Superior temporal gyrus (tissue), 1 donor: ENCODE results near the gene RAB36.
"Not testable (repeated sequence)": the region's sequence is repeated elsewhere in the genome, so short reads cannot be mapped to it uniquely, and the experiment has no call there.

Experiments used
- DNase-seq: peaks from one replicate; pipeline ENCODE4 v3.0.0-alpha.2; 2016; ENCODE audit errors: extremely low spot score

The RAB36 gene

DNA sequence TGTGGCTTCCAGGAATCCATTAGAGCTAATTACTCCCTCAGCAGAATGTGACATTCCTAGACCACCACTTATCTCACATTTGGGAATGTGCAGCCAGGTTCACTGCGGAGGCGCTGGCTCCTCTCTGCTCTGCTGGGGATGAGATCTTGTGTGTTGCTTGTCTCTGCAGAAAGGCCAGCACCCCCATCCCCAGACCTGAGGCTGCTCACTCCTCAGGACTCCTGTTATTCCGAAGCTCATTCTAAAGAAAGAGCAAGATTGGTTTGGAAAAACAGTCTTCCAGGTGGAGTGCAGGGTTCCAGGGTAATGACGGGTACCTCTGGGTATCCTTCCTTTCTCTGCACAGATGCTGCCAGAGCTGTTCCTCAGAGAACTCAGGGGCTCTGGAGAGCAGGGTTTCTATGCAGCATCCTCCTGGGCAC is 24.3 kb upstream of the RAB36 start:
- DNase-seq: no peak

DNA sequence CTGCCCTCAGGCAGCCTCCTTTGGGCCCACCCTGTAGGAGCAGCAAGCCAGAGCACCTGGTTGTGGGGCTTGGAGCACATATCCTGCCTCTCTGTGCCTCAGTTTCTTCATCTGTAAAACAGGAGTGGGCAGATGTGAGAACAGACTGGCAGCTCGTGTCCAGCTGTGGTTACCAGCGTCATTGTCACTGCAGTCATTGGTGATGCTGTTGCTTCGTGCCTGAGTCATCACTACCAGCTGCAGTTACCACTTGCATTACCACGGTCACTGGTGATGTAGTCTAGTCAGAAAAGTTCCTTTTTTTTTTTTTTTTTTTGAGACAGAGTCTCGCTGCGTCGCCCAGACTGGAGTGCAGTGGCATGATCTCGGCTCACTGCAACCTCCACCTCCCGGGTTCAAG is 23.9 kb upstream of the RAB36 start:
- peak; percentile 65 for DNase-seq

- DNase-seq: peak; percentile 62
Measured at GRCh38 chr22:23122216-23122957, 22.9 kb upstream of the RAB36 start.

DNA sequence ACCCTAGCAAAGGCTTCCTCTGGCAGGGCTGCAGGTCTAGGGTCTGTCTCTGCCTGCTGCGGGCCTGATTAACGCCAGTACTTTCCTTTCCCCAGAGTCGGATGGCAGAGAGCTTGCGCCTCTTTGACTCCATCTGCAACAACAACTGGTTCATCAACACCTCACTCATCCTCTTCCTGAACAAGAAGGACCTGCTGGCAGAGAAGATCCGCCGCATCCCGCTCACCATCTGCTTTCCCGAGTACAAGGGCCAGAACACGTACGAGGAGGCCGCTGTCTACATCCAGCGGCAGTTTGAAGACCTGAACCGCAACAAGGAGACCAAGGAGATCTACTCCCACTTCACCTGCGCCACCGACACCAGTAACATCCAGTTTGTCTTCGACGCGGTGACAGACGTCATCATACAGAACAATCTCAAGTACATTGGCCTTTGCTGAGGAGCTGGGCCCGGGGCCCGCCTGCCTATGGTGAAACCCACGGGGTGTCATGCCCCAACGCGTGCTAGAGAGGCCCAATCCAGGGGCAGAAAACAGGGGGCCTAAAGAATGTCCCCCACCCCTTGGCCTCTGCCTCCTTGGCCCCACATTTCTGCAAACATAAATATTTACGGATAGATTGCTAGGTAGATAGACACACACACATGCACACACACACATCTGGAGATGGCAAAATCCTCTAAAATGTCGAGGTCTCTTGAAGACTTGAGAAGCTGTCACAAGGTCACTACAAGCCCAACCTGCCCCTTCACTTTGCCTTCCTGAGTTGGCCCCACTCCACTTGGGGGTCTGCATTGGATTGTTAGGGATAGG is 22.1 kb upstream of the RAB36 start:
- DNase-seq: no peak

GRCh38 chr22:23123804-23124254 is 21.4 kb upstream of the RAB36 start:
- no peak for DNase-seq

DNA sequence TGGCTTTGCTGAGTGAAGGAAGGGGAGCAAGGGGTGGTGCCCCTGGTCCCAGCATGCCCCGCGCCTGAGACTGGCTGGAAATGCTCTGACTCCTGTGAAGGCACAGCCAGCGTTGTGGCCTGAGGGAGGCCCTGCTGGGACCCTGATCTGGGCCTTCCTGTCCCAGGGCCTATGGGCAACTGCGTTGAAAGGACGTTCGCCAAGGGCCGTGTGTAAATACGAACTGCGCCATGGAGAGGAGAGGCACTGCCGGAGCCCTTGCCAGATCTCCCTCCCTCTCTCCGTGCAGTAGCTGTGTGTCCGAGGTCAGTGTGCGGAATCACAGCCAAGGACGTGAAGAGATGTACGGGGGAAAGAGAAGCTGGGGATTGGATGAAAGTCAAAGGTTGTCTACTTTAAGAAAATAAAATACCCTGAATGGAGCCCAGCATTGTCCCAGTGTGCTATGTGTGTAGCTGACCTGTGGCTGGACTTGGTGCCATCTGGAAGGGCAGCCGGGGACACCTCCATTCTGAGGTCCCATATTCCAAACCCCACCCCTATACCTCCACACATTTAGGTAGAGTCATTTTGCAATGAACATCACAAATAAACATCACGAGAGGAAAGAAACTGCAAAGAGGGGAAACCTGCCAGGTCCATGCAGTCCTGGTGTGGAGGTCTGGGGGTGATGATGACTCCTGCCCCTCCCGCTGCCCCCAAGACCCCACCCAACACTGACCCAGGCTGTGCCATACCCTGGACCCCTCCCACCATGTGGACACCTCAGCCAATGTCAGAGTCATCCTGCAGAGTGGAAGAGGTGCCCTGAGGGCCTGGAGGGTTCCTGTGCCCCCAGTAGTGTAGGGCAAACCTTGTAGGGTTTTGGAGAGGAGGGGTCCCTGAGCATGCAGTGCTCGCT is 20.4 kb upstream of the RAB36 start:
- DNase-seq: no peak

- peak; percentile 13 for DNase-seq
Measured at GRCh38 chr22:23125512-23126103, 19.7 kb upstream of the RAB36 start.

GRCh38 chr22:23126165-23127054 is 18.9 kb upstream of the RAB36 start:
- no peak for DNase-seq

DNA sequence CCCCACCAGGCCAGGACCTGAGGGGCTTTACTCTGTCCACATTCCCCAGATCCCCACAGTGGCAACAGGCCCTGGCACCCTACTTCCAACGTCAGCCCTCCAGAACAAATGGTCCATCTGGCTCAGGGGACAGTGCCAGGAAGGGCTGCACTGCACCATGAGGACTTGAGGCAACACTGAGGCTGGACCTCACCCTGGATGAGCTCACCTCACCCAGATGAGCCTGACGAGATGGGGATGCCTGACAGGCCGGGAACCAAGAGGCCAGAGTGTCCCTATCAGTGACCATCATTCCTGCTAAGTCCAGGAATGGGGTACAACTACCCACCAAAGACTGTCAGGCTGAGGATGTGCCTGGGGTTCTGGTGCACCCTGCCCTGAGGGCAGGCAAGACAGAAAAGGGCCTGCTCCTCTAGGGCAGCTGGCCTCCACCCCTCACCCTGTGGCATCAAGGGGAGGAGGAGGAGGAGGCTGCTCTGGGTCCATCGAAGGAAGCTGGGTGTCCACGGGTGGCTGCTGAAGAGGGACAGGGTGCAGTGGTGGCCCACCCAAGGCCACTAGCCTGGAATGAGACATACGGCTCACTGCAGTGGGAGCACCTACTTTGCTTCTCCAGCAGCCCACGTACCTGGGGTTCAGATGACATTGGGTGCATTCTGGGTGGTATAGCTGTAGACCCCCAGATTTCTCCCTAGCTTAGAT is 18.1 kb upstream of the RAB36 start:
- no peak for DNase-seq

- DNase-seq: no peak
Measured at GRCh38 chr22:23127788-23128187, 17.5 kb upstream of the RAB36 start.

DNA sequence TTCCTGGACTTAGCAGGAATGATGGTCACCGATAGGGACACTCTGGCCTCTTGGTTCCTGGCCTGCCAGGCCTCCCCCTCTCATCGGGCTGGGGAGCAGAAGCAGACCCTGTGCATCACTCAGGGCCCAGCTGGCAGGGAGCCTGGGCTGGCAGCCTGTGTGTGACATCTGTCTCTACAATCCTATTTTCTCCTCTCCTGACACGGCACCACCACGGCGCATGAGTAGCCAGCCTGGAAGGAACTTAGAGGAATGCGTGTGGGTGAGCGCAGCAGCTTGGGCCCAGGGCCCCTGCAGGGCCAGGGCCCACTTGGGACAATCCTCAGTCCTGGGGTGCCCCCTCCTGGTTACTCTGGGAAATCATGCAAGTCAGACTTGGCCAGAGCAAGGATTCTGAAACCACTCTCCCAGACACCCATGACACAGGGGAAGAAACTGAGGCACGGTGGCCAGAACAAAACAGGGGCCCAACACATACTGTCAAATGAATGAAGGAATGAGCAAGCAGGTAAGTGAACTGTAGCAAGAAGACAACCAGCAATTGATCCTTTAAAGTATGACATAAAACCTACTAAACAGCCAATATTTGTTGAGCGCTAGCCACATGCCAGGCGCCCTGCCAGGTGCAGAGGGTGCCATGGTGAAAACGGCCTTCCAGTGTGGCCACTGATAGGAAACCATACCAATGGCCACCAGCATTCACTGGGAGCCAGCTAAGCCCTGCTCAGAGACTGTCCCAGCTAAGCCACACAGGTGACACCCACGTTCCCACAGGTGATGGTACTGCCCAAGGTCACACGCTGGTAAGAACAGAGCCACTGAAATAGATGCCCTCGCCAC is 16.8 kb upstream of the RAB36 start:
- peak; percentile 94 for DNase-seq

DNA sequence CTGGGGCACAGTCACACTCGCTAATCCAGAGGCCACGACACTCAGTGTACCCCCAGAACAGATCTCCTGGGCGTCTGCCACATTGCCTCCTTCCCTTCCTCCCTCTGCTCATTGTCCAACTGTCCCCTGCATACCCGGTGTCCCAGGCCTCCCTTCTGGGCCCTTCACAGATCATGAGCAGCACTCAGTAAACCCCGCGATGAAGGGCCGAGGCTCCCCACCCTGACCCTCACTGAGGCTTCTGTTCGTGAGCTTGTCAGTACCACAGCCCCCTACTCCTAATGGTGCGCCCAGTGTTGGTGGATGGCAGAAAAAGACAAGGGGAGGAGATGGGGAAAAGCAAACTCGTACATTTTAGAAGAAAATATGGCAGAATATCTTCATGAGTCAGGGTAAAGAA is 16.1 kb upstream of the RAB36 start:
- no peak for DNase-seq

- DNase-seq: no peak
Measured at GRCh38 chr22:23130697-23131096, 14.6 kb upstream of the RAB36 start.

DNA sequence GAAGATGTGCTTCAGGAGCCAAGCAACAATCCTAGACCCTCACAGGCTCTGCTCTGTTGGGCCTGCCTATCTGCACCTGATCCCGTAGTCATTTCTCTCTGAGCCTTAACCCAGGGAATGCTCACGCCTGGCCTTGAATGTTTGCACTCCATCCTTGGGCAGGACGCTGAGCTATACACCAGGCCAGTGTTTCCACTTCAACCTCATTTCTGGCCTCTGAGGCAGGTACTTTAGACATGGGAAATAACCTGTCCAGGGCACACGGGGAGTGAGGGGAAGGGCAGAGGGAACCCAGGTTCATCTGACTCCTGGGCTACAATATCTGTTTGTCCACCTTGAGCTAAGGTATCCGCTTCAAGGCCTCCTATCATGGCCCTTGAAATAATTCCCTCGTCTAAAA is 13.3 kb upstream of the RAB36 start:
- DNase-seq: no peak

DNA sequence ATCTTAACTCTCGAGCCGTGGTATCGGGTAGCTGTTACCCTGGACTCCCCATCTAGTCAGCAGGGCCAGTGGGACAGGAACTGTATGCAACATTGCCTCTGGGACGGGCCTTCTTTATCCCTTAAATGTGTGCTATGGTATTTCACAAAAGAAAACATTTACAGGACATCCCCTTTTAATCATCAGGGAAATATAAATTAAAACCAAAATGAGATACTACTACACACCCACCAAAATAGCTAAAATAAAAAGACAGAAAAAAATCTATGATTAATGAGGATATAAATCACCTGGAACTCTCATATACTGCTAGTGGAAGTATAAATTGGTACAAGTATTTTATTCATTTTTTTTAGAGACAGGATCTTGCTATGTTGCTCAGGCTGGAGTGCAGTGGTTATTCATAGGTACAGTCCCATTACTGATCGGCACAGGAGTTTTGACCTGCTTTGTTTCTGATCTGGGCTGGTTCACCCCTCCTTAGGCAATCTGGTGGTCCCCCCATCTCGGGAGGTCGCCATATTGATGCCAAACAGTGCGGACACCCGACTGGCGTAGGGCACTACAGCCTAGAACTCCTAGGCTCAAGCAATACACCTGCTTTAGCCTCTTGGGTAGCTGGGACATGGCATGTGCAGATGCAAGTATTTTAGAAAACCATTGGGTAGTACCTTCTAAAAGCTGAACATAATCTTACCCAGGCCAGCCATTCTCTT is 12.7 kb upstream of the RAB36 start:
- no peak for DNase-seq

GRCh38 chr22:23133922-23134321 is 11.4 kb upstream of the RAB36 start:
- no peak for DNase-seq

- not testable (repeated sequence) for DNase-seq
Measured at GRCh38 chr22:23136991-23137390, 8.3 kb upstream of the RAB36 start.

- DNase-seq: no peak
Measured at GRCh38 chr22:23137468-23137867, 7.8 kb upstream of the RAB36 start.
